SK-N-MC (cell line): ENCODE measurements around the gene EXOC1L.

Source experiments
- DNase-seq: peaks from one replicate; pipeline ENCODE4 v3.0.0-alpha.2; 2011; ENCODE audit warnings: low read depth, low spot score
- H3K27ac ChIP-seq: fragments of 200-600 bp; sonication (generic); 2 replicates; pipeline ENCODE4 v1.5.1; 2016; ENCODE audit warnings: mixed run types
- H3K36me3 ChIP-seq: fragments of 200-600 bp; sonication (generic); 2 replicates; pipeline ENCODE4 v1.6.1; 2017; ENCODE audit warnings: antibody characterized with exemption, low read length, mixed read lengths; ENCODE audit not compliant: insufficient read depth
- H3K4me3 ChIP-seq: fragments of 200-600 bp; sonication (generic); 2 replicates; pipeline ENCODE4 v1.5.1; 2016
- H3K9ac ChIP-seq: fragments of 200-600 bp; sonication (generic); 2 replicates; pipeline ENCODE4 v1.8.0; 2017; ENCODE audit warnings: mixed run types, mixed read lengths; ENCODE audit not compliant: insufficient read length
- H3K9me3 ChIP-seq: fragments of 200-600 bp; sonication (generic); 2 replicates; pipeline ENCODE4 v1.6.1; 2017; ENCODE audit warnings: low read depth, mild to moderate bottlenecking, antibody characterized with exemption, low read length, moderate library complexity, mixed read lengths
- EZH2 ChIP-seq: fragments of 200-600 bp; sonication (generic); IDR thresholded peaks from one replicate; pipeline ENCODE4 v1.6.1; 2017; ENCODE audit warnings: antibody characterized with exemption
- FOXP2 ChIP-seq: optimal IDR thresholded peaks from 2 replicates; pipeline ENCODE3; 2011; ENCODE audit warnings: mild to moderate bottlenecking, moderate library complexity; ENCODE audit not compliant: insufficient read depth; ENCODE audit errors: extremely low read length, control extremely low read depth
- POLR2AphosphoS5 ChIP-seq: IDR thresholded peaks from 2 replicates; pipeline ENCODE4 v1.6.1; 2012; ENCODE audit warnings: mild to moderate bottlenecking, low read depth, low read length, borderline replicate concordance

The EXOC1L gene

DNA sequence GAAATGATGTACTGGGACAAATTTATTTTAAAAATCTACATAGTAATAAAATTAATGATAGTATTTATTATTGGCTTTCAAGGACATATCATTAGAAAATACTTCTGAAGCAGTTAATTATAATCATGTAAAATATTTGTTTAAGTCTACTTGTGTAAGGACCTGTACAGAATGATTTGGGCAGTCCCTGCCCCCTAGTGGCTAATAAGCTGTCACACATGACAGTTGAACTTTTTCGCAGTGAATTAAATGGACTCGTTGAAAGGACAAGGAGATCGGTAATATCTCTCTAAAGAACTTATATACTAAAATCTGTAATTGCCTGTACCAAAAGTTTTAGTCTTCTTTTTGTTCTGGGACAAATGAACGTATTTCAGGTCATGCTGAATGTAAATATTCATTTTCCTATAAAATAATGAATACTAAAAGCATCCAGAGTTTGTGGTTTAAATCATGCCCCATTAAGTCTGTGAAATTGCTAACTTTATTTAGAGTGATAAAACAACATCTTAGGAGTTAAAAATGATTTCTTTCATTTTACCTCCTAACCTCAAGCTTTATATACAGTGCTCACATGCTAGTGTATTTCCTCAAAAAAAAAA is 47.5 kb downstream of the EXOC1L start:
- Histone ChIP-seq H3K9ac (peak overlapping the region; percentile 15), H3K27ac (peak overlapping the region; percentile 92; the same call in 1 of the 2 replicates), H3K36me3 (peaks cover 30% of the 10 kb centered on the region), H3K9me3 (no peaks in the 10 kb centered on the region), H3K4me3 (peak overlapping the region; percentile 53)
- DNase-seq = no peak
- TF ChIP-seq EZH2 = no peak
- TF ChIP-seq POLR2AphosphoS5 = no peak

DNA sequence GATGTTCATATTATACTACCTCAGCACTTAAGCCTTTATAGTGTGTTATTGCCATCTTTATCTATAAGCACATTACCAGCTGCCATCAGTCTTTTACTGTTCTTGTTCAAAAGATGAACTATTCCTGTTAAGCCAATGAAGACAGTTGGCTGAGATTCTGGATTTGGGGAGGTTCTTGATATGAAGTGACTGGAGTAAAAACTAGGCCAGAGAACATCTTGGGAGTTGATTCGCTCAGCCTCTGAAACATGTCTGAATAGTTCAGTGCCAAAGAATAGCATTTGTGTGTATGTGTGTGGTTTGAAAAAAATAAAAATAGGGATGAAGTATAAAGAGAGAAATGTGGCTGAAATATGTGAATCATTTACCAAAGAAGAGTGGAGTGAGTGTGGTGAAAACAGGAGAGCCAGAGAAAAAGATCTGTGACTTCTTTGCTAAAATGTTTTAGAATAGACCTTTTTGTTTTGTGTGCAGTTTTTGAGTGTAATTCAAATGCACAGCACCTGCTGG is 49.0 kb downstream of the EXOC1L start:
- Histone ChIP-seq H3K9ac (no peak overlapping the region), H3K27ac (no peak overlapping the region), H3K9me3 (no peaks in the 10 kb centered on the region), H3K4me3 (no peak overlapping the region), H3K36me3 (peaks cover 36% of the 10 kb centered on the region)
- no peak for TF ChIP-seq POLR2AphosphoS5
- no peak for TF ChIP-seq FOXP2
- TF ChIP-seq EZH2 = no peak
- DNase-seq = no peak

DNA sequence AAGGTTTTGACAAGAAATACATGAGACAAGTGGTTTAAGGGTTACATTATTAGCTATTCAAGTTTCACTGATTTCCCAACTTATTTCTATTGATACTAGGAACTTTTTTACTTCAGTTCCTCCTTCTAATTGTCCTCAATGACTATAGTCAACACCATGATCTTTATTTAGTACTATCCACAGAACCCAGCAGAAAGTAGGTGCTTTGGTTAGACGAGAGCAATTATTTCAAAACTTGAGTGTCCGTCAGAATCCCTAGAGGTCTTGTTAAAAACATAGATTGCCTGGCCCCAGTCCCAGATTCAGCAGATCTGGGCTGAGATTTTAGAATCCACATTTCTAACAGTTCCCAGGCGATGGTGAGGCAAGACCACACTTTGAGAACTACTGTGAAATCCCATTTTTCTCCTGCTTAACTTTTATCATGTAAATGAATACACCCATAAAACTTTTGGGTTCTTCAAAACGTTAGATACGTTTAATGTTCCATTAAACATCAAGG is 51.8 kb downstream of the EXOC1L start:
- Histone ChIP-seq H3K9ac (no peak overlapping the region), H3K27ac (peak overlapping the region; percentile 53; the same call in 1 of the 2 replicates), H3K4me3 (no peak overlapping the region), H3K9me3 (no peaks in the 10 kb centered on the region), H3K36me3 (peaks cover 32% of the 10 kb centered on the region)
- no peak for TF ChIP-seq POLR2AphosphoS5
- TF ChIP-seq EZH2 = no peak
- no peak for TF ChIP-seq FOXP2
- DNase-seq = no peak

DNA sequence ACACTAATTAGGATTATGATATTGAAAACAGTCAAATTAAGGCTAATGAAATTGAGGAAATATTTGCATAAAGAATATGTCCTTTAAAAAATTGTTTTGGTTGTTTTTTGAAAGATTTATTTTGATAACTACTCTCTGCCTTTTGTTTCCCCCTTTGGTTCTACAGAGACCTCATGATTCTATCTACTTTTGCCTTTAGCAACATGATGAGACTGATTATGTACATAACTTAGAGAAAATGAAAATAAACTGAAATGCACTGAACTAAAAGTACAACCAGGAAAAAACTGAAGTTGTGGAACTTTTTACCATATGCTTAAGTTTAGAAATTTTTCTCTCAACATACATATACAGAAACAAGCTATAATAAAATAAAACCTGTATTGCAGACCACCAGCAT is 55.2 kb downstream of the EXOC1L start:
- Histone ChIP-seq H3K4me3 (no peak overlapping the region), H3K9me3 (no peaks in the 10 kb centered on the region), H3K27ac (0 out of 2 replicates have a peak overlapping the region, but pooled peaks have one; percentile 7), H3K9ac (no peak overlapping the region), H3K36me3 (peaks cover 24% of the 10 kb centered on the region)
- DNase-seq = no peak
- no peak for TF ChIP-seq EZH2
- no peak for TF ChIP-seq FOXP2
- TF ChIP-seq POLR2AphosphoS5 = no peak

DNA sequence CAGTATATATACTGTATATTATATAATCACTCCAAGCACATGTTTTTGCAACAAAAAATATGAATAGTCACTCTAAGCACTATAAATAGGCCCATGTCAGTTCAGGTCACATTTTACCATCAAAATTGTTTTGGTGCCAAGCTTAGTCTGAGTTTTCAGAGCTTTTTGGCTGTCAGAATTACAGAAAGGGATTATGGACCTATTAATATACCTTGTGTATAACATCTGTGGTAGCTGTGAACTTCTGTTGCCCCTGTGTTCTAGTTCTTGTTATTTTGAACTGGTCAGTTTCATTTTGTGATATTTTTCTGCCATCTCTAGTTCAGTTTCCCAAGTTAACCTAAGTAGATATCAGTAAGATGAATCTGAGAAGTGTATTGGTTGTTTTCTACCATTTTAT is 56.8 kb downstream of the EXOC1L start:
- H3K27ac ChIP-seq = no peak overlapping the region
- DNase-seq = no peak
- no peak overlapping the region for H3K4me3 ChIP-seq
- no peaks in the 10 kb centered on the region for H3K9me3 ChIP-seq
- H3K36me3 ChIP-seq = peaks cover 17% of the 10 kb centered on the region
- no peak overlapping the region for H3K9ac ChIP-seq
- no peak for TF ChIP-seq POLR2AphosphoS5

DNA sequence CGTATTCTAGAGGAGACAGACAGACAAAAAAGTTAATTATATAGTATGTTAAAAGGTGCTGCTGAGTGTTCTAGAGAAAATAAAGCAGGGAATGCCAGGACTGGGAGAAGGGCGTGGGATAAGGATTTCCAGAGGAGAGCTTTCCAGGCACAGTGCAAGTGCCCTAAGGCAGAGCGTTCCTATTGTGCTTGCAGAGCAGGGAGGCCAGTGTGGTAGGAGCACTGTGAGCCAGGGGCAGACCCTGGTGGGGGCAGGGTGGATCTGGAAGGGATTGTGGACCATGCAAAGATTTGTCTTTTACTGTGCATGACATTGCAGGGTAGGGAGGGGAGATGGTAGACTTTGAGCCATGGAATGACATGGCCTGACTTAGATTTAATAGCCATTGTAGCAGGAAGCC is 59.6 kb downstream of the EXOC1L start:
- no peak overlapping the region for H3K9ac ChIP-seq
- H3K27ac ChIP-seq = no peak overlapping the region
- no peaks in the 10 kb centered on the region for H3K9me3 ChIP-seq
- DNase-seq = no peak
- H3K4me3 ChIP-seq = no peak overlapping the region
- H3K36me3 ChIP-seq = peaks cover 12% of the 10 kb centered on the region; the same call in 1 of the 2 replicates
- TF ChIP-seq FOXP2 (no peak), POLR2AphosphoS5 (no peak), EZH2 (no peak)

DNA sequence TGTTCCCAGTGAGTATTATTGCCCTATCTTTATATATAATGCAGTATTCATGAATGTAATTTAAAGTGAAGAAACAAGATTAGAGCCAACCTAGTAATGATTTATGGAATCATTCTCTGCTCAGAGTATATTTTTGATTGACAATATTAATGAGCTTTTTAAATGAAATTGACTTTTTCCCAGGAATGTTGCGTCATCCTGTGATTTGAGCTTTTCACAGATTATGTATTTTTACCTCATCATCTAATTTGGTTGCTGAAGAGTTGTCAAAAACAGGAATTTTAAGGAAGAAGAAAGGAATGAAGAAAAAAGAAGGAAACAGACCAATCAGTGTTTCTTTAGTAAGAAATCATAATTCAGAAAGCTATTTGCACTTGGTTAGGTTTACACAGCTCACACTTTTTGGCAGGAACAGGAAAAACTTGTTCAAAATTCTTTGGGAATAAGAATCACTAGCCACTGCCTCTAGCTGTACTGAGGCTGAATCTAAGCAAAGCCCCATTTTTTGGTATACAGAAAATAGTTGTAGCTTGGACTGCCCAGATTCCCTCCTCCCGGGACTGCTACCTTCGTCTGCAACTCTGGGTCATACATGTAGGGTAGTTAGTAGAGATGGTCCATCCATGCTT is 61.2 kb downstream of the EXOC1L start:
- DNase-seq = no peak
- Histone ChIP-seq H3K9ac (no peak overlapping the region), H3K9me3 (no peaks in the 10 kb centered on the region), H3K4me3 (no peak overlapping the region), H3K27ac (no peak overlapping the region), H3K36me3 (peaks cover 12% of the 10 kb centered on the region; the same call in 1 of the 2 replicates)
- TF ChIP-seq EZH2 = no peak
- TF ChIP-seq POLR2AphosphoS5 = no peak
- no peak for TF ChIP-seq FOXP2

DNA sequence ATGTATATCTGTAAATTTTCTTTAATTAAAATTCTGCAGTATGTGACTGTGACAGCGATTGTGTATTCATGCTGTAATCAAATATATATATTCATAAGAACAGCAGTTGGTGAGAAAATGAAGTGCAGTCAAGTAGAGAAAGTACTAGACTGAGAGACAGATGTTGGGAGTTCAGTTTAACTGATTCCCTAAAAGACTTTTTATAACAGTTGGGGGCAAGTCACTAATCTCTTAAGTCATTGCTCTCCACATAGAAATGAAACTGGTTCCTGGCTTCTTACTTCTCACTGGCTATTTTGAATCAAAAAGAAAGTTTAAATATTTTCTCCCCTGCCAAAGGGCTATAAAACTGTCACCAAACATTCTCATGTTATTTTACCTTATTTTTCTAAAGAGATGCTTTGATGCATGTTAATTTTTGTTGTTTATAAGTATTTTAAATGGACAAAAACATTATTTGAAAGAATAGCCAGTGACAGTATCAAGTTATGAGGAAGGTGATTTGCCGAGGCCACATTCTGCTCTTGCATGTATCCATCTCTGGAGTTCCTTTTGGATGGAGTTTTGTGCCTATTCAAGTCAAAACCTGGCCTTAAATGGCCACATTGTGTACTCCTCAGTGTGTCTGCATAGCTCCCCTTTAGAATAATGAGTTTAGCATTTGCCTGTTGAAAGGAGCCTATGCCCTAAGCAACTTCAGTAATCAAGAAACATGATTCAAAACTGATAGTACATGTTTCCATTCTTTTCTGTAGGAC is 64.7 kb downstream of the EXOC1L start:
- Histone ChIP-seq H3K9me3 (no peaks in the 10 kb centered on the region), H3K4me3 (no peak overlapping the region), H3K27ac (no peak overlapping the region; the same call in 1 of the 2 replicates), H3K9ac (no peak overlapping the region), H3K36me3 (peaks cover 6% of the 10 kb centered on the region; the same call in 1 of the 2 replicates)
- no peak for TF ChIP-seq FOXP2
- TF ChIP-seq POLR2AphosphoS5 = no peak
- TF ChIP-seq EZH2 = no peak
- DNase-seq = no peak
